AG20443 (cell line): ENCODE measurements around the gene REXO4.
"Not testable (repeated sequence)": the region's sequence is repeated elsewhere in the genome, so short reads cannot be mapped to it uniquely, and the experiment has no call there.

ENCODE experiments used
- DNase-seq: peaks from one replicate; pipeline ENCODE4 v3.0.0; 2012; ENCODE audit warnings: low spot score, mixed read lengths

The REXO4 gene

GRCh38 chr9:133386338-133386737 lies 31.5 kb downstream of the REXO4 start:
- no peak for DNase-seq

- no peak for DNase-seq
These were observed 32.4 kb downstream of the REXO4 start for GRCh38 chr9:133385452-133385851.

- DNase-seq: no peak
These were observed 33.0 kb downstream of the REXO4 start for GRCh38 chr9:133384736-133385321.

- no peak for DNase-seq
These were observed 34.4 kb downstream of the REXO4 start for GRCh38 chr9:133383438-133383837.

GRCh38 chr9:133382507-133383141 lies 35.2 kb downstream of the REXO4 start:
- DNase-seq: no peak

- DNase-seq: no peak
These were observed 37.1 kb downstream of the REXO4 start for GRCh38 chr9:133380734-133381133.

GRCh38 chr9:133379153-133380086 lies 38.4 kb downstream of the REXO4 start:
- DNase-seq: no peak

GRCh38 chr9:133378408-133378962 lies 39.3 kb downstream of the REXO4 start:
- no peak for DNase-seq

GRCh38 chr9:133377721-133378216 lies 40.0 kb downstream of the REXO4 start:
- DNase-seq: no peak

- not testable (repeated sequence) for DNase-seq
These were observed 40.5 kb downstream of the REXO4 start for GRCh38 chr9:133377280-133377679.

- DNase-seq: peak; percentile 100
These were observed 41.8 kb downstream of the REXO4 start, which contains the start of the genes STKLD1 and SURF4 for GRCh38 chr9:133375724-133376654. Gene STKLD1, plus strand, starts transcription at chr9:133376366. Its CDS starts 108 bp downstream, at chr9:133376474. Gene SURF4, minus strand, starts transcription at chr9:133376060. Its CDS starts 91 bp downstream, at chr9:133375969.

- DNase-seq: peak; percentile 39
These were observed 42.6 kb downstream of the REXO4 start for GRCh38 chr9:133375116-133375723.

GRCh38 chr9:133374612-133375115 lies 43.1 kb downstream of the REXO4 start:
- peak; percentile 63 for DNase-seq

GRCh38 chr9:133372144-133372543 lies 45.7 kb downstream of the REXO4 start:
- no peak for DNase-seq

- no peak for DNase-seq
These were observed 46.5 kb downstream of the REXO4 start for GRCh38 chr9:133371261-133371711.

GRCh38 chr9:133370685-133371084 lies 47.1 kb downstream of the REXO4 start:
- DNase-seq: no peak

- no peak for DNase-seq
These were observed 47.9 kb downstream of the REXO4 start for GRCh38 chr9:133369933-133370332.

- no peak for DNase-seq
These were observed 48.4 kb downstream of the REXO4 start for GRCh38 chr9:133369422-133369821.

GRCh38 chr9:133368249-133368881 lies 49.4 kb downstream of the REXO4 start:
- no peak for DNase-seq

GRCh38 chr9:133367778-133368177 lies 50.0 kb downstream of the REXO4 start:
- no peak for DNase-seq
